CD4-positive, alpha-beta T cell (primary cell): ENCODE results near the gene UBXN4. TPM values are rescaled to one million over a fixed set of nuclear protein-coding genes. Genes with fewer than 3 reads are reported as not detected.

Source experiments
- ATAC-seq: fragments of 200-7000 bp; cut with Tn5 transposase; one replicate; pipeline ENCODE4 v1.10.0; 2022; ENCODE audit warnings: mild to moderate bottlenecking; ENCODE audit not compliant: poor library complexity
- CTCF ChIA-PET: fragments of 350-600 bp; sonication (Branson Sonifier 250); formaldehyde crosslinking; loops from one replicate; lab custom pipeline; 2021; ENCODE audit warnings: antibody characterized with exemption, inconsistent platforms; lab: Charles Lee
- POLR2A ChIA-PET: fragments of 350-600 bp; sonication (Branson Sonifier 250); formaldehyde crosslinking; loops from one replicate; lab custom pipeline; 2021; ENCODE audit warnings: antibody characterized with exemption, inconsistent platforms; lab: Charles Lee
- DNase-seq, 14 experiments: peaks; one replicate each; pipeline ENCODE4 v3.0.0-alpha.2; 2013 to 2020; ENCODE audit warnings: mixed read lengths in 2 of 14
- H3K27ac ChIP-seq, 2 donors: one replicate each; pipeline versions ENCODE4 v1.5.1 to v1.7.0; 2013; ENCODE audit warnings: low read length in 2 of 2, low read depth in 1 of 2, mild to moderate bottlenecking in 1 of 2
- H3K27me3 ChIP-seq, 2 experiments: 1 replicate in 1 of 2; 2 replicates in 1 of 2; pipeline versions ENCODE4 v1.6.1 to v1.7.0; 2013; ENCODE audit warnings: low read length in 2 of 2, control low read depth in 1 of 2, mild to moderate bottlenecking in 1 of 2, moderate library complexity in 1 of 2; ENCODE audit not compliant: insufficient read depth in 2 of 2, control insufficient read depth in 1 of 2
- H3K36me3 ChIP-seq: one replicate; pipeline ENCODE4 v1.6.1; 2013; ENCODE audit warnings: low read length, control low read depth; ENCODE audit not compliant: insufficient read depth
- H3K4me1 ChIP-seq: one replicate; pipeline ENCODE4 v1.6.1; 2013; ENCODE audit warnings: low read length, control low read depth; ENCODE audit not compliant: insufficient read depth
- H3K4me3 ChIP-seq: one replicate; pipeline ENCODE4 v1.5.1; 2013; ENCODE audit warnings: mild to moderate bottlenecking, low read length, moderate library complexity
- H3K9me3 ChIP-seq, 2 experiments: 1 replicate in 1 of 2; 2 replicates in 1 of 2; pipeline versions ENCODE4 v1.6.1 to v1.7.0; 2013; ENCODE audit warnings: low read length in 2 of 2, mild to moderate bottlenecking in 2 of 2, control low read depth in 1 of 2, moderate library complexity in 1 of 2; ENCODE audit not compliant: control insufficient read depth in 1 of 2, insufficient read depth in 1 of 2
- H3K27ac Mint-ChIP-seq: one replicate; pipeline ENCODE4 v1.8.0; 2020; ENCODE audit warnings: mixed read lengths
- H3K27me3 Mint-ChIP-seq: one replicate; pipeline ENCODE4 v1.8.0; 2021; ENCODE audit warnings: mixed read lengths
- H3K36me3 Mint-ChIP-seq: one replicate; pipeline ENCODE4 v1.8.0; 2021; ENCODE audit warnings: low read depth, mixed read lengths
- H3K4me1 Mint-ChIP-seq: one replicate; pipeline ENCODE4 v1.8.0; 2021; ENCODE audit warnings: low read depth, mixed read lengths
- H3K4me3 Mint-ChIP-seq: one replicate; pipeline ENCODE4 v1.8.0; 2020; ENCODE audit warnings: mild to moderate bottlenecking, mixed read lengths
- H3K9me3 Mint-ChIP-seq: one replicate; pipeline ENCODE4 v1.8.0; 2020; ENCODE audit warnings: mixed read lengths
- intact Hi-C, 2 experiments: fragments of 100-400 bp; cut with DNase I in 1 of 2; cut with micrococcal nuclease in 1 of 2; formaldehyde crosslinking; loops; one replicate each; pipeline versions ENCODE4 v1.15.1 to v1.9.0; 2023 to 2025; cut with DNase I, micrococcal nuclease
- total RNA-seq, 174 experiments: library from RNA in 2 of 174; stranded (reverse) in 2 of 174; gene quantifications; one replicate each; pipeline ENCODE4 v1.2.3 and lab custom pipeline; 2021 to 2026
- TF ChIP-seq, protein P1 (sequence below): fragments of 200-600 bp; IDR thresholded peaks from one replicate; pipeline ENCODE4 v1.8.0; 2022; ENCODE audit warnings: antibody characterized with exemption, mild to moderate bottlenecking

UBXN4 gene
- total RNA-seq, 2 experiments from 2014 or later: 143 to 150 TPM

DNA sequence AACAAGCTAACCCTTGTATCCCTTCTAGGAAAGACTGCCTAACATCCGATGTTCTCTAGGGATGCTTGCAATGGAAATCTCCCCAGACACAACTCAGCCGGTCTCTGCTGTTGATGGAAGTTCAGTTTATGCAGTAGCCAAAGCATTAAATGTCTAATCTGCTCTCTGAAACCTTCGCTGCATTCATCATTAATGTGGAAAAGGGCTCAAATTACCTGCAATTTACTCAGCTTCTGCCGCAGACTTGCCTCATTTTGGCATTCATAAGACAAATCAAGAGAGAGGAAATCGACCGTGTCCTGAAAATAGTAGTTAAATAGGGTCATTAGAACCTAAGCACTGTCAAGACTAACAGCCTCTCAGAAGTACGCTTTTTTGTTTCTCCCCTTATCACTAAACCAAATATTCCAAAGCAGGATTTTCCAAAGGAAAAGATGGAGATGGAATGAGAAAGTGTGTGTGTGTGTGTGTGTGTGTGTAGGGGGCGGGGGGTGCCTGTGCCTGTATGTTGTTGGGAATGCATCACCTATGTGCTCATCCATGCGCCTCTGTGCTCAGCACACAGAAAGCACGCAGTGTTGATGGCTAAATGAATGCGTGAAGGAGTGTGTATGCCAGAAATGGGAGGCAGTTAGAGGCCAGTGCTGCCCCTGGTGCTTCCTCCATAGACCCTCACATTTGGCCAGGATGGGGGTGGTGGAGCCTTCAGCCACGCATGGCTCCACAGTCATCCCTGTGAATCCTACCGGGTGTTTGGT is 87.9 kb downstream of the UBXN4 start:
- Mint-ChIP-seq H3K36me3 (no peaks in the 10 kb centered on the region), H3K4me1 (no peaks in the 10 kb centered on the region), H3K27me3 (no peaks in the 10 kb centered on the region), H3K27ac (no peak overlapping the region), H3K4me3 (no peak overlapping the region), H3K9me3 (no peaks in the 10 kb centered on the region)
- TF ChIP-seq, protein P1, sequence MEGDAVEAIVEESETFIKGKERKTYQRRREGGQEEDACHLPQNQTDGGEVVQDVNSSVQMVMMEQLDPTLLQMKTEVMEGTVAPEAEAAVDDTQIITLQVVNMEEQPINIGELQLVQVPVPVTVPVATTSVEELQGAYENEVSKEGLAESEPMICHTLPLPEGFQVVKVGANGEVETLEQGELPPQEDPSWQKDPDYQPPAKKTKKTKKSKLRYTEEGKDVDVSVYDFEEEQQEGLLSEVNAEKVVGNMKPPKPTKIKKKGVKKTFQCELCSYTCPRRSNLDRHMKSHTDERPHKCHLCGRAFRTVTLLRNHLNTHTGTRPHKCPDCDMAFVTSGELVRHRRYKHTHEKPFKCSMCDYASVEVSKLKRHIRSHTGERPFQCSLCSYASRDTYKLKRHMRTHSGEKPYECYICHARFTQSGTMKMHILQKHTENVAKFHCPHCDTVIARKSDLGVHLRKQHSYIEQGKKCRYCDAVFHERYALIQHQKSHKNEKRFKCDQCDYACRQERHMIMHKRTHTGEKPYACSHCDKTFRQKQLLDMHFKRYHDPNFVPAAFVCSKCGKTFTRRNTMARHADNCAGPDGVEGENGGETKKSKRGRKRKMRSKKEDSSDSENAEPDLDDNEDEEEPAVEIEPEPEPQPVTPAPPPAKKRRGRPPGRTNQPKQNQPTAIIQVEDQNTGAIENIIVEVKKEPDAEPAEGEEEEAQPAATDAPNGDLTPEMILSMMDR: no peak
- no peak for ATAC-seq
- intact Hi-C loops: no loop called here
- Histone ChIP-seq H3K4me1 (no peaks in the 10 kb centered on the region), H3K9me3 (no peaks in the 10 kb centered on the region), H3K27ac (no peak overlapping the region), H3K36me3 (no peaks in the 10 kb centered on the region), H3K4me3 (no peak overlapping the region), H3K27me3 (no peaks in the 10 kb centered on the region)
- ChIA-PET POLR2A (no interaction called here), CTCF (no interaction called here)
- DNase-seq: no peak

- Mint-ChIP-seq H3K36me3 (no peaks in the 10 kb centered on the region), H3K27ac (no peak overlapping the region), H3K27me3 (no peaks in the 10 kb centered on the region), H3K9me3 (no peaks in the 10 kb centered on the region), H3K4me3 (no peak overlapping the region), H3K4me1 (peaks cover 5% of the 10 kb centered on the region)
- Histone ChIP-seq H3K4me3 (no peak overlapping the region), H3K27me3 (no peaks in the 10 kb centered on the region), H3K36me3 (no peaks in the 10 kb centered on the region), H3K9me3 (no peaks in the 10 kb centered on the region), H3K27ac (no peak overlapping the region), H3K4me1 (no peaks in the 10 kb centered on the region)
- CTCF ChIA-PET: no interaction called here
- intact Hi-C loops: no loop called here
- POLR2A ChIA-PET: no interaction called here
- ATAC-seq (no peak), DNase-seq (no peak)
- TF ChIP-seq, protein P1: no peak
These were observed 89.6 kb downstream of the UBXN4 start for GRCh38 chr2:135831180-135831812.

DNA sequence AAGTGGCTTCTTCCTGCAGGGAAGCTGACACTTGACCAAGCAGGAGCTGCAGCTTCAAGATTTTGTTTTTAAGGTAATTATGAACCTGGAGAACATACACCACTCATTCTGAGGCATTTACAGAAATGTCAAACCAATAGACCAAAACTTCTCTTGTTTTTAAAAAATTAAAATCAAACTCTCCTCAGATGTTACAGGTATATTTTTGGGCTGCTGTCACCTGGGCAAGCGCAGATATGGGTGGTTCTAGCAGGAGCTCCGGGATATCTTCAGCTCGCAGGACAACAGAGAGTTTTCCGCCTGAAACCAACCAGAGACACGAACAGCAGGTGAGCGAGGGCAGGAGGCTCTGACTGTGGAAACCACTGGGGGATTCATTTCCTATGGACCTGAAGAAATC is 91.2 kb downstream of the UBXN4 start:
- H3K27me3 Mint-ChIP-seq: no peaks in the 10 kb centered on the region
- intact Hi-C loops: no loop called here
- TF ChIP-seq, protein P1: no peak
- ChIA-PET POLR2A (no interaction called here), CTCF (no interaction called here)
- Histone ChIP-seq H3K4me3 (no peak overlapping the region), H3K27ac (no peak overlapping the region), H3K27me3 (no peaks in the 10 kb centered on the region), H3K9me3 (no peaks in the 10 kb centered on the region), H3K36me3 (no peaks in the 10 kb centered on the region), H3K4me1 (no peaks in the 10 kb centered on the region)
- H3K9me3 Mint-ChIP-seq: no peaks in the 10 kb centered on the region
- no peaks in the 10 kb centered on the region for H3K36me3 Mint-ChIP-seq
- DNase-seq (no peak), ATAC-seq (no peak)
- no peak overlapping the region for H3K4me3 Mint-ChIP-seq
- H3K27ac Mint-ChIP-seq: no peak overlapping the region
- H3K4me1 Mint-ChIP-seq: peaks cover 12% of the 10 kb centered on the region

Other genes starting within 250 kb of the UBXN4 start
- gene ZRANB3, start 210.6 kb upstream of the UBXN4 start, total RNA-seq: 1 to 10 TPM; 3.9 to 4.2 TPM
- gene R3HDM1, start 210.4 kb upstream of the UBXN4 start, total RNA-seq: 10 to 100 TPM; 39.7 to 41.4 TPM
- gene LCT, start 95.3 kb downstream of the UBXN4 start, total RNA-seq: under 1 TPM in 1 of 2 experiments, not detected in 1; 0.06 TPM
- gene MCM6, start 134.6 kb downstream of the UBXN4 start, total RNA-seq: 10 to 100 TPM; 31.5 to 34.4 TPM
- gene DARS1, start 243.8 kb downstream of the UBXN4 start, total RNA-seq: 10 to 100 TPM; 38.2 to 41.7 TPM